GDM1 (cell line): ENCODE results near the gene AGK.
"Not testable (repeated sequence)": the region's sequence is repeated elsewhere in the genome, so short reads cannot be mapped to it uniquely, and the experiment has no call there.

Experiments used
- DNase-seq: peaks from one replicate; lab custom pipeline; 2025; lab: John Stamatoyannopoulos, UW

Gene AGK

GRCh38 chr7:141679014-141679413 lies 127.8 kb downstream of the AGK start:
- DNase-seq: no peak

- DNase-seq: no peak
Observed at GRCh38 chr7:141685285-141686023, 134.2 kb downstream of the AGK start.

DNA sequence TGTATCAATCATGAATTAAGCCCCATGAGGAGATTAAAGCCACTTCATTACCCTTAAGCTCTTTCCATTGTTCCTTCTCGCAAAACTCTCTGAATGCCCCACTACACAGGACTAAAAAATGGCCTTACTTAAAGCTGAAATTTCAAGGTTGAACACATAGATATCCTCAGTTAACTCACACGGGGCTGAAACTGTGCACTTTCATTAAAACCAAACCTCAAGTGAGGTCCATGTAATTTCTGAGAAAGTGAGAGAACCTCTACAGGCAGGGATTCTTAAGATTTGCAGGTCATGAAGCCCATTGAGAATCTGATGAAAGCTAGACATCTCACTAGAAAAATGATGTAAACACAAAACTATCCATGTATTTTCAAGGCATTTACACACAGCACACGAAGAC lies 134.9 kb downstream of the AGK start:
- DNase-seq: no peak

GRCh38 chr7:141686670-141687069 lies 135.5 kb downstream of the AGK start:
- DNase-seq: no peak

DNA sequence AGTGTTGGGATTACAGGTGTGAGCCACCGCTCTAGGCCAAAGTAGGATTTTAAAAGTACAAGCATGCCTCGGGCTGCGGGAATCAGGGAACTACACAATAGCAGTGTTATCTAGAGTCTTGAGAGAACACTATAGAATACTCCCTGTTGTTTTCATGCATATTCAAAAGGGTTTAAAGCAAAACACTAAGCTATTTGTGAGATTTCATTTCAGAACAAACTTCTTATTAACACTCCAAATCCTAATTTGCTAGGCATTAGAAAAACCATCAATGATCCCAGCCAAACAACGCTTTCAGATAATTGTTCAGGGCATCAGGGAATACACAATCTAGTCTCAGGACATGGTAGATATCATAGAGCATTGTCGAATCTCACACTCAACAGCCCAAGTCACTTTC lies 136.8 kb downstream of the AGK start:
- DNase-seq: no peak

GRCh38 chr7:141689072-141689825 lies 138.0 kb downstream of the AGK start:
- not testable (repeated sequence) for DNase-seq

- DNase-seq: no peak
Observed at GRCh38 chr7:141691540-141691939, 140.3 kb downstream of the AGK start.

GRCh38 chr7:141691961-141692360 lies 140.8 kb downstream of the AGK start:
- no peak for DNase-seq

GRCh38 chr7:141693082-141693481 lies 141.9 kb downstream of the AGK start:
- no peak for DNase-seq

- DNase-seq: no peak
Observed at GRCh38 chr7:141695803-141696289, 144.6 kb downstream of the AGK start.

- no peak for DNase-seq
Observed at GRCh38 chr7:141696348-141696747, 145.1 kb downstream of the AGK start.

- no peak for DNase-seq
Observed at GRCh38 chr7:141697211-141697871, 146.1 kb downstream of the AGK start.

DNA sequence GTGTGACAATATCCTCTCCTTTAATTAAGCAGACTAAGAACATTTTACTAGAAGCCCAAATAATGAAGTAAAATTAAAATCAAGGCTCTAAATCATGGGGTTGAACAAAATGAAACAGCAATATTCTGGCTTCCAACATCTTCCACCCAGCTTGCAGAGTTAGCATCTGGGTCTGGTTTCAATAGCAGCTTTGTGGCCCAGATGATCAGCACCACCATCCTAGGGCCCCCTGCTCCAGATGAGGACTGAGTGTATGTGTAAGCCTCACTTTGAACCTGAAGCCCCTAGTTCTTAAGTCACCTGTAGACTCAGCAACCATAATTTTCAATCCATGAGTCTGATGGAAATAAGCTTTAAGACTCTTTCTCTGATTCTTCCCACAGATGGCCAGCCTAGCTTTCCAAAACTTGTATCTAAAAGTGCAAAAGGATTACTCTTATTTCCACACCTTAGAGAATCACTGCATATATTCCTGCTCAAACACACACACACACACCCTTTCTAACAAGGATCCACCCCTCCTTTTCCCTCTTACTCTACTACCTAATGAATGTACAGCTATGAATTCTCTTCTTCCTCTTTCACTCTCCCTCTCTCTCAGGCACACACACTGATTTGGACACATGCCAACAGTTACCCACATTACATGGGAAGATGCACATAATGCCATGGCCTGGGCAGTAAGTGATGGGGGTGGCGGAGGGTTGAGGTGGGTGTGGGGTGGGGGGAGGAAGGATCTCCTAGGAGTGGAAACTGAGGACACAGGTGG lies 147.2 kb downstream of the AGK start:
- DNase-seq: no peak

DNA sequence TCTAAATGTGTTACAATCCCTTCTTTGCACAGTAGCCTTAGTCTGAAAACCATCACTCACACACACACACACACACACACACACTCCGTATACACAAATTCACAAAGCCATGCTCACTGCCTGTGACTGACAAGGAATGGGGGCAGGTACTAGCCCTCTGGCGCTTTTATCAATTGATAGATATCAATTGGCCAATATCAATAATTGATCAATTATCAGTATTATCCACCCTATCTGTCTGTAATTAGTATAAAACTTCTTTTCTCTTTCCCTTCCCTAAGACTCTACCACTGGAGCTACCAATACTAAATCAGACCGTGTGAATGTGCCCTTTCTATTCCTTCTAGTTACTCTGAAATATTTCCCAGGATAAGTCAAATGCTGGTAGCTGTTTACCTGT lies 148.7 kb downstream of the AGK start:
- no peak for DNase-seq

DNA sequence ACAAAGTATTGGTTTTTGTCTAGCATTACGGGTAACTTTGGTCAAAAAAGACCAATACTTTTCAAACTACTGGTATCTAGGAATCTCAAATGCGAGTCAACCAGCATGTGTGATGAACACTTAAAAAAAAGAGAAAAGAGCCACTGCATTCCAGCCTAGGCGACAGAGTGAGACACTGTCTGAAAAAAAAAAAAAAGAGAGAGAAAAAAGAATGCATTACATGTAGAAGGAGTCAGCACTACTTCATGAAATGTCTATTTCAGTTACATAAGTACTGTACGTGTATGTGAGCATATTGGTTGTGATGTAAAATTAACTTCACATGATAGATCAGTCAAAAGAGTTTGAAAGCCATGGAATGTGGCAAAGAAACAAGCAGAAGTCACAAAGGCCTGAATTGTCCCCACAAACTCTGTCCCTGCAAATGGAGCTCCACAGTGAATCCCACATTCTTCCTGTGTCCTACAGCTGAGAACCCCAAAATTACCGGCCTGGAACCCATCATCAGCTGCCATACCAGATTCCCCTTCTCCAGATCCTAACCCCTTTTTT lies 149.2 kb downstream of the AGK start:
- DNase-seq: no peak

DNA sequence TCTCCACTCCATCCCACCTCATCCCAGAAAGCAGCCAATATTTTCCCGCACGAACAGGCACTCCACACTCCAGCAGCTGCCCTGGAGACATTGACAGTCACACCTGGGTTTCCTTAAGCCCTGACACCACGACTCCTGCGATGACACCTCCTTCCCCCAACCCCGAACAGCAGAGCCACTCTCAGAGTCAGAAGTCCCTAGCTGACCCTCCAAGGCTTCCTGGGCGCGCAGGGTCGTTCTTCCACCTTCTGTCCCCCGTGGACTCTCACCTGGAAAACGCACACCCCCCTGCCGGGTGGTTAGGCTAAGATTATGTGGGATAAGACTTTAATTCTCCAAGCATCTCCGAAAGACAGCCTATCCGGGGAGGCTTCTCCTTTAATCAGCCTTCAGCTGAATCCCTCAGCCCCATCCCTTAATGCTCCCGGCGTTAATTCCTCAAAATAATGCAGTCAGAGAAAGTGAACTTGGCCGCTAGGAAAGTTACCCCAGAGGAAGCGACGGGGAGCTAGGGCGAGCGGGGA lies 149.7 kb downstream of the AGK start:
- DNase-seq: no peak

GRCh38 chr7:141701489-141702046 lies 150.4 kb downstream of the AGK start:
- peak; percentile 26 for DNase-seq

GRCh38 chr7:141702047-141702567 lies 150.9 kb downstream of the AGK start, which contains the start of gene DENND11:
TSS of gene DENND11 (minus strand) at chr7:141702166. CDS start at chr7:141702153, 13 bp downstream.
- DNase-seq: peak; percentile 31

DNA sequence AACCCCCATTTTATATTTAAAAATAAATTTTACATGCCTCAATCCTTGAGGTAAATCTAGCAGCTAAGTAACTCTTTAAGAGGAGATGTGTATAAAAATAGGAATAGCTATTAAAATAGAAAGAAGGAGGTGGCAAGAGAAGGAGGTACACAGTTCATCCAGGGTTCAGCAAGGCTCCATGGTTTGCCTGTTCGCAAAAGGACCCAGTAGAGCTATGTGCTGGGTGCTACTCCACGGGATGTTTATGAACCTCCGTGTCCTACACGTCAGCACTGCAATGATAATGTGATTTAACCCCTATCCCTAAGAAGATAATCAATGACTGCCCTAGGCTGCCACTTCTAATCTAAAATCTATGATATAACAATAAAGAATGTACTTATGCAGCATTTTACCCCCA lies 151.7 kb downstream of the AGK start:
- no peak for DNase-seq

DNA sequence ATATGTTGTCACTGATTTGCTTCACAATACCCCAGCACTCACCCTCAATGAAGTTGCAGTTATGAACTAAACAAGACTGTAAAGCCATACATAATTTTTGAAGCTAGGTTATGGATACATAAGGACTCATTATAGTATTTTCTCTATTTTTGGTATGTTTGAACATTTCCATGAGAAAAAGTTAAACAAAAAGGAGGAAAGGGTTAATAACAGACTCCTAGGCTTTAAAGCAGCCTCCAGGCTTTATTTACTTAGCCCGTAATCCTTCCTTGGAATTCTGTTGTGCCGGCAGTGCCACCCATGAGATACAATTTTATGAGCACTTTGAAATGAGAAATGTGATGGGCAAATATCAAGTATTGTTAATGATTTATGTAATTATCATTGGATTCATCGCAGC lies 152.9 kb downstream of the AGK start:
- DNase-seq: no peak

- no peak for DNase-seq
Observed at GRCh38 chr7:141704741-141705140, 153.5 kb downstream of the AGK start.
